T-helper 1 cell treated with Interleukin-12 subunit alpha and Interleukin-12 subunit beta and Interleukin-4 antibody, amounts not matched to agents 30 μg/mL and 1 μg/mL, for 36 hours (primary cell): ENCODE data around the gene ISLR.
"Not testable (repeated sequence)": the region's sequence is repeated elsewhere in the genome, so short reads cannot be mapped to it uniquely, and the experiment has no call there.

Experiments used
- H3K27ac Mint-ChIP-seq: one replicate; pipeline ENCODE4 v1.8.0; 2021; ENCODE audit warnings: mild to moderate bottlenecking, mixed read lengths
- H3K27me3 Mint-ChIP-seq: one replicate; pipeline ENCODE4 v1.8.0; 2021; ENCODE audit warnings: low read depth, mixed read lengths
- H3K36me3 Mint-ChIP-seq: one replicate; pipeline ENCODE4 v1.8.0; 2021; ENCODE audit warnings: low read depth, mixed read lengths
- H3K4me1 Mint-ChIP-seq: one replicate; pipeline ENCODE4 v1.8.0; 2021; ENCODE audit warnings: low read depth, mixed read lengths
- H3K4me3 Mint-ChIP-seq: one replicate; pipeline ENCODE4 v1.8.0; 2021; ENCODE audit warnings: mild to moderate bottlenecking, moderate library complexity, mixed read lengths
- H3K9me3 Mint-ChIP-seq: one replicate; pipeline ENCODE4 v1.8.0; 2021; ENCODE audit warnings: mixed read lengths

Gene ISLR

DNA sequence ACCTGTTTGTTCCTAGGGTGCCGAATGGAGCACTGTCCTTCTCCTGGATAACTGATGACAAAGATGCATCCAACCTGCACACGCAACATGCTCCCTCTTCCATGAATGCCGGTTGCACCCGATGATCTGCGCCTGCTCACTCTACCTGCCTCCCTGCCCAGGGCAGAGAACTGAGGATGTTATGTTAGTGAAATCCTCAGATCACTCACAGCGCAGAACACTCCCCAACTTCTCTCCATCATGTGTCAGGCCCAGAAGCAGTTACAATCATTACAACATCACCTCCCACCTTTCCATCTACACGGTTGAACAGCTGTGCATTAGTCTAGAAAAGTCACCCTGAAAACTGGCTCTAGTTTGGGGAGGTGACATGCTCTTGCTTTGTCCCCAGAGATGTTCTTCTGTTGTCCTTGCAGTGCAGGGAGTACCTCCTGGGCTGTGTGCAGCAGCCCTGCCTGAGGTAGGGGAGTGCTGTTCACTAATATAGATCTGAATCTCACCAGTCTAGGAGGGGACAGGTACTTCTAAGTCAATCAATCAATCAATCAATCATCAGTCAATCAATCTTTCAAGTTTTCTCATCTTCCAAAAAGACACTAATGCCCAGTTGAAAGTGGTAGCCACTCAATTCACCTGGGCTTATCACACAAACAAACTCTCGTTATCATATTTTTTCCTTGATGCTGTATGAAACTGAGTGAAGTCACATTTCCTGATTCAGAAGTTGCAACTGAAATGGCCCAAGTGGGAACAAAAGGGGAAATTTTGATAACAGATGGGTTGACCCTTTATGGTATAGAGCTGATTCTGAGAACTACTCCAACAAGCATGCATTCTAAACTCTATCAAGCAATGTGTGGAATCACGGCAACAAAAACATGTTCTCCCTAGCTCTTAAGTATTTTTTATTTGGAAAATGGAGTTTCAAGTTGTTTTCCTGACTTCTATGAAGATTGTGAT, 15.4 kb upstream of the ISLR start:
- no peaks in the 10 kb centered on the region for H3K36me3 Mint-ChIP-seq
- no peaks in the 10 kb centered on the region for H3K9me3 Mint-ChIP-seq
- no peak overlapping the region for H3K27ac Mint-ChIP-seq
- peaks cover 20% of the 10 kb centered on the region for H3K4me1 Mint-ChIP-seq
- peaks cover 24% of the 10 kb centered on the region for H3K27me3 Mint-ChIP-seq
- no peak overlapping the region for H3K4me3 Mint-ChIP-seq

- peaks cover 17% of the 10 kb centered on the region for H3K27me3 Mint-ChIP-seq
- no peaks in the 10 kb centered on the region for H3K9me3 Mint-ChIP-seq
- H3K4me3 Mint-ChIP-seq, result no peak overlapping the region
- no peaks in the 10 kb centered on the region for H3K36me3 Mint-ChIP-seq
- H3K27ac Mint-ChIP-seq, result peak overlapping the region; percentile 16
- H3K4me1 Mint-ChIP-seq, result peaks cover 20% of the 10 kb centered on the region
These were observed 14.5 kb upstream of the ISLR start for GRCh38 chr15:74158855-74159650.

DNA sequence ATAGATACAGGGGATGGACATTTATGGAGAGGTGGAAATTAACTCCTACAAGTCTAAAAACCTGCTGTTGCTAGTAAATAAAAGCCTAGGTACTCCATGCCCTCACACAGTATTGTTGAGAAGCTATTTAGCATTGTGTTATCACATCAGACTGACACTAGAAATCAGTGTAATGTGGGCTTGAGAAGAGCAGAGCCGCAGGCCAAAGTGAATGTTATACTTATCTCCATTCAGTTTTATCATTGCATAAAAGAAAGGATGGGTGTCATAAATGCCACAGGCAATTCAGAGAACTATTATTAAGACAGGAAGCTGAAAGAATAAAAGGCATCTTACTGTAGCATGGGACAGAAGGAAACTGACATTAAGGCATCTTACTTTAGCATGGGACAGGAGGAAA, 13.7 kb upstream of the ISLR start:
- Mint-ChIP-seq H3K27ac (no peak overlapping the region), H3K4me3 (no peak overlapping the region), H3K4me1 (peaks cover 20% of the 10 kb centered on the region), H3K27me3 (peaks cover 17% of the 10 kb centered on the region), H3K36me3 (no peaks in the 10 kb centered on the region), H3K9me3 (no peaks in the 10 kb centered on the region)

- H3K36me3 Mint-ChIP-seq, H3K4me3 Mint-ChIP-seq, H3K9me3 Mint-ChIP-seq, H3K27ac Mint-ChIP-seq: not testable (repeated sequence)
- Mint-ChIP-seq H3K4me1 (peaks cover 20% of the 10 kb centered on the region), H3K27me3 (peaks cover 17% of the 10 kb centered on the region)
These were observed 13.1 kb upstream of the ISLR start for GRCh38 chr15:74160390-74160789.

DNA sequence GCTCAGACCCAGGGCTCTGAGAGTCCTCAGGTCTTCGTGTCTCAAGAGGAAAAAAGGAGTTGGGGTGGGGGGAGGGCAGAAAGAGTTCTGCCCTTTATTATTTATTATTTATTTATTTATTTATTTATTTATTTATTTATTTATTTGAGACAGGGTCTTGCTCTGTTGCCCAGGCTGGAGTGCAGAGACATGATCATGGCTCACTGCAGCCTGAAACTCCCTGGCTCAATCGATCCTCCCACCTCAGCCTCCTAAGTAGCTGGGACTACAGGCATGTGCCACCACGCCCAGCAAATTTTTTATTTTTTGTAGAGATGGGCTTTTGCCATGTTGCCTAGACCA, 11.3 kb upstream of the ISLR start:
- not testable (repeated sequence) for H3K36me3 Mint-ChIP-seq, H3K9me3 Mint-ChIP-seq, H3K4me3 Mint-ChIP-seq, H3K27ac Mint-ChIP-seq
- Mint-ChIP-seq H3K4me1 (peaks cover 17% of the 10 kb centered on the region), H3K27me3 (peaks cover 17% of the 10 kb centered on the region)

- no peak overlapping the region for H3K27ac Mint-ChIP-seq
- H3K9me3 Mint-ChIP-seq, result no peaks in the 10 kb centered on the region
- no peak overlapping the region for H3K4me3 Mint-ChIP-seq
- H3K4me1 Mint-ChIP-seq, result no peaks in the 10 kb centered on the region
- H3K27me3 Mint-ChIP-seq, result peaks cover 18% of the 10 kb centered on the region
- no peaks in the 10 kb centered on the region for H3K36me3 Mint-ChIP-seq
These were observed 8.0 kb upstream of the ISLR start for GRCh38 chr15:74165461-74165860.

DNA sequence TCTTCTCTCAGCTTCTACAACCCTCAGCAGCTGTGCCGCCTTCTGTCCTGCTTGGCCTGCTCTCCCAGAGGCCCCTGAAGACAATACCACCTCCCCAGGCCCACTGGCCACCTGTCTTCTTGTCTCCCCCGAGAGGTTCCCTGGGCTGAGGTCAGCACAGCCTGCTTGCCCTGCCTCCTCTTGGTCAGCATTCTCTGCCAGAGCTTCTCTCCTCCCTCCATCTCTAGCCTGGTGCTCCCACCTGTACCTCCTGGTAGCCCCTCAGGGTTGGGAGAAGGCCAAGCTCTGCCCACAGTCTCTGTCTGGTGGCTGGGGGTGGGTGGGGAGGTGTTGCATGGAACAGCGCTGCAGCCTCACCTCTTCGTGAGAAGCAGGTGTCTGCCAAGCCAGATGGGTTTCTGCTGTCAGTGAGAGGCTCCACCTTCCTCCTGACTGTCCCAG, 5.6 kb upstream of the ISLR start:
- Mint-ChIP-seq H3K36me3 (no peaks in the 10 kb centered on the region), H3K27me3 (peaks cover 14% of the 10 kb centered on the region), H3K4me1 (no peaks in the 10 kb centered on the region), H3K4me3 (no peak overlapping the region), H3K27ac (no peak overlapping the region), H3K9me3 (no peaks in the 10 kb centered on the region)

DNA sequence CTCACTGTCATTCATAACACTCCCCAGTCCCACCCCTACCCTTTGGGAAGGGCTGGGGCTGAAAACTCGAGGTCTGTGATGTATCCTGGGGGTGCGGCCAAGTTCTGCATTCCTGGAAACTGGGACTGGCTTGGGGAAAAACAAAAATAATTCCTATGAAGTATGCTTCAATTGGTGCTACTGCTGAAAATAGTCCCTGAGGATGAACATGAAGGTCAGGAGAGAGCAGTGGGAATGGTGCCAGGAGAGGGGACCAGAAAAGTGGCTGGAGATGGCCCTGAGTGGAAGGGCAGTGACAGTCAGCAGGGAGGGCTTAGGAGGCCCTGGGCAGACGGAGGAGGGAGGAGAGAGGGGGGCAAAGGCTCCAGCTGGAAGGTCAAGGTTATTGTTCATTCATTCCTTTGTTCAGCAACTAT, 4.8 kb upstream of the ISLR start:
- Mint-ChIP-seq H3K9me3 (no peaks in the 10 kb centered on the region), H3K4me3 (no peak overlapping the region), H3K27me3 (peaks cover 12% of the 10 kb centered on the region), H3K27ac (no peak overlapping the region), H3K4me1 (no peaks in the 10 kb centered on the region), H3K36me3 (no peaks in the 10 kb centered on the region)

DNA sequence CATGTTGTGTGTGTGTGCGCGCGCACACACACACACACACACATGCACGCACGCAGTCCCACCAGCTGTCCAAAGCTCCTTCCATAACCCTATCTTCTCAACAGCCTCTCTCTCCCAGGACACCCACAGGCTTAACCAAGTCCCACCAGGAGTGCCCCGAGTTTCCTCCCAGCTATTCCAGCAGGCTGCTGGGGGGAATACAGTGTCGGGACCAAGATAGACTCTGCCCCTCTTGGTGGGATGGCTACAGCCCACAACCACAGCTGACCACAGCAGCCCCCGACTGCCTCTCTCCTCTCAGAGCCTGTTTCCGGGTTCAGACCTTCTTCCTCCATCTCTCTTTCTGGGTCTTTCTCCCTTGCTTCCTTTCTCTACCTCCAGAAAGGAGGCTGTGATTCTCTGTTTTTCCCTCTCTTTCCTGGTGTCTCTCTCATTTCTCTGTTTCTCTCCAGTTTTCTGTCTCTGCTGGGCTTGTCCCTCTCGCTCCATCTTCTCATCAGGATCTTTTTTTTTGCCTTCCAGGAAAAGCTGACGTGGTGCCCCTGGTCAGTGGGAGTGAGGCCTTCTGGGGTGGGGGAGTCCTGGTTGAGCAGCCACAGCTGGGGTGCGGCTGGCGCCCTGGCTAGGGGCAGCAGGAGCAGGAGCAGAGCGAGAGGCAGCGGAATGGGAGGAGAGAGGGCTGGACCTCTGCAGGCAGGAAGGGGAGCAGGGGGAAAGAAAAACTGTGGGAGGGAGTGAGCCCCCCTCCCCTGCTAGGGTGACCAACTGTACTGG, 3.3 kb upstream of the ISLR start:
- Mint-ChIP-seq H3K36me3 (no peaks in the 10 kb centered on the region), H3K27me3 (peaks cover 7% of the 10 kb centered on the region), H3K4me1 (no peaks in the 10 kb centered on the region), H3K4me3 (no peak overlapping the region), H3K27ac (no peak overlapping the region), H3K9me3 (no peaks in the 10 kb centered on the region)

DNA sequence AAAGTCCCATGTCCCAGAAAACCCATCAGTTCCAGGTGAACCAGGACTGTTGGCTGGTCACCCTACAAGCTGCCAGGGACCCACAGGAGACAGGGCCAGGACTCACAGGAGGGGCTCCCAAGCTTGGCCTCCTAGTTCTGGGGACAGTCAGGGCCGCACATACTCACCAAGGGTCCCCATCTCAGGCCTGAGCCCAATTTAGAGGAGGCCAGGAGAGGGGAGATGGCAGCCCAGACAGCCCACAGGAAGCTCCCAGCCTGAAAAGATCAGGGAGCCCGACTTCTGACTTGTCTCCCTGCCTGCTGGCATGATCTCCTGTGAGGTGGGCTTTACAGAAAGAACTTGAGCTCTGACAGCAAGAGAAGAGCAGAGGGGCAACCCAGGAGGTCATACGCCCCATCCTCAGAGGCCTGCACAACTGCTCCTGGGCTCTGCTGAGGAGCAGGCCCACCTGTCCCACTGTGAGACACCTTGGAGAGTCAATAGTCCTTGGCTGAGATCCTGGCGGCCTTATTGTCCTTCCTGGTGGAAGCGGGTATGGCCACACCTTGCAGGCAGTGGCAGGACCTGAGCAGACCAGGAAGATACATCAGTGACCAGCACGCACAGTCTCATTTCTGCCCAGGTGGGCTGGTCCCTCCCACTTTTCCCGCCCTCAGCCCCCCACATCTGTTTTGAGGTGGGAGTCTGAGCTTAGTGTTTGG, 2.5 kb upstream of the ISLR start:
- Mint-ChIP-seq H3K27me3 (peaks cover 7% of the 10 kb centered on the region), H3K4me3 (no peak overlapping the region), H3K9me3 (no peaks in the 10 kb centered on the region), H3K27ac (no peak overlapping the region), H3K36me3 (no peaks in the 10 kb centered on the region), H3K4me1 (no peaks in the 10 kb centered on the region)

GRCh38 chr15:74171965-74172541, 1.5 kb upstream of the ISLR start:
- H3K27me3 Mint-ChIP-seq, result peaks cover 7% of the 10 kb centered on the region
- H3K9me3 Mint-ChIP-seq, result no peaks in the 10 kb centered on the region
- H3K4me1 Mint-ChIP-seq, result no peaks in the 10 kb centered on the region
- H3K36me3 Mint-ChIP-seq, result no peaks in the 10 kb centered on the region
- H3K27ac Mint-ChIP-seq, result no peak overlapping the region
- no peak overlapping the region for H3K4me3 Mint-ChIP-seq

DNA sequence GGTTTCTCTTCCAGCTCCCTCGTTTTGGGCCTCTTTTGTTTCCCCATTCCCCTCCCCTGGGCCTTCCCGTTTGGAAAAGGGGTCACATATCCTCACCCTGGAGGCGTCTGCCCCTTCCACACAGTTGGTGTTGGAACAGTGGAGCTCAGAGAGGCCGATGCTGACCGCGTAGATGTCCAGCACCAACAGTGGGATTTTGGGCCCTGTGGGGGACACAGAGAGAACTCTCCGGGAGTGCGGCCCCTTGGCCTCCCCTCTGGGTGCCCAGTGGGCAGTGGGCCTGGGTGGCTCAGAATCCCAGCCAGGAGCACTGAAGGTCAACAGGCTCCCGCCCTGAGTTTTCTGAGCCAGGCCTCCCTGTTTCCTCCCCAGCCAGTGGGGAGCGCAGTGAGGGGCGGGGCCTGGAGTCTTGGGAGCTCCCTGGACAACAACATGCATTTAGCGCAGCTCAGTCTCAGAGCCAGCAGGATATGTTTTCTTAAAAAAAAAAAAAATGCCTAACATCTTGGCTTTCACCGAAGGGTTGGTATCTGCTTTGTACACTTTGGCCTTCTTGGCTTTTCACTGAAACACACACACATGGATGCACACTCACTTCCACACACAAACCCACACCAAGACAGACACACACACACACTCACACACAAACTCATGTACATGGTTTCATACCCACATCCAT, 670 bp upstream of the ISLR start:
- Mint-ChIP-seq H3K36me3 (no peaks in the 10 kb centered on the region), H3K4me3 (no peak overlapping the region), H3K27ac (no peak overlapping the region), H3K4me1 (no peaks in the 10 kb centered on the region), H3K9me3 (no peaks in the 10 kb centered on the region), H3K27me3 (peaks cover 7% of the 10 kb centered on the region)

DNA sequence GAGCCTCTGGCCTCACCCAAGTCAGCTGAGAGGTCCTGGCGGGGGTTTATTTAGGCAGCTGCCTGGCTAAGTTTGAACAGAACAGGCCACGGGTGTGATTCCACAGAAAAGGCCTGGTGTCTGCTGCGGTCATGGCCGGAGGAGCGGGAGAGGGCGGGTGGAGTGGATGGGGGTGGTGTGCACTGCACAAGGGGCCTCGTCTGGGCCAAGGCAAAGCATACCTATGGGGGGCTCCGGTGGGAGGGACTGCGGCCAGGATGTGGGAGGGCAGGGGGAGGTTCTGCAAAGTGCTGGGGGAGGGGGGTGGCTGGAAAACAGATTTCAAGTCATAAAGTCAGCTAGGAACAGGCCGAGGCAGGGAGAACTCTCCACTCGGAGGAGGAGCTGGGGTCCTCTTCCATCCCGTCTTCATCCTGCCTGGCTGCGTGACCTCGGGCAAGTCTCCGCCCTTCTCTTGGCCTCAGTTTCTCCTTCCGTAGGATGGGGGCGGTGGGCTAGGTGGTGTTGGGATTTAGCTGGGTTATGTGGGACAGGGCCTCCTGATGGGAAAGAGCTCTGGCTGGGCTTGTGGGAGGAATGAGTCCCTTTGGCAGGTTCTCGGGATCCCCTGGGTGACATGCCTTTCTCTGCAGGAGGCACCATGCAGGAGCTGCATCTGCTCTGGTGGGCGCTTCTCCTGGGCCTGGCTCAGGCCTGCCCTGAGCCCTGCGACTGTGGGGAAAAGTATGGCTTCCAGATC, 878 bp downstream of the ISLR start:
- no peaks in the 10 kb centered on the region for H3K36me3 Mint-ChIP-seq
- no peak overlapping the region for H3K4me3 Mint-ChIP-seq
- no peaks in the 10 kb centered on the region for H3K4me1 Mint-ChIP-seq
- H3K27ac Mint-ChIP-seq, result no peak overlapping the region
- H3K9me3 Mint-ChIP-seq, result no peaks in the 10 kb centered on the region
- H3K27me3 Mint-ChIP-seq, result peaks cover under 1% of the 10 kb centered on the region
